NT2/D1 (cell line): ENCODE data around the gene GHITM.
"Not testable (repeated sequence)": the region's sequence is repeated elsewhere in the genome, so short reads cannot be mapped to it uniquely, and the experiment has no call there.

Source experiments
- DNase-seq: peaks from one replicate; pipeline ENCODE4 v3.0.0-alpha.2; 2011; ENCODE audit warnings: low read depth, low spot score
- H3K27me3 ChIP-seq: 2 replicates; pipeline ENCODE4 v1.6.0; 2011; ENCODE audit warnings: mild to moderate bottlenecking; ENCODE audit not compliant: insufficient read length, insufficient read depth
- H3K36me3 ChIP-seq: 2 replicates; pipeline ENCODE4 v1.6.1; 2011; ENCODE audit warnings: mild to moderate bottlenecking, low read length, mixed read lengths; ENCODE audit not compliant: insufficient read depth, insufficient read length
- H3K4me1 ChIP-seq: 2 replicates; pipeline ENCODE4 v1.5.1; 2011; ENCODE audit not compliant: insufficient read depth, insufficient read length
- H3K4me3 ChIP-seq: 2 replicates; pipeline ENCODE4 v1.5.1; 2011; ENCODE audit warnings: low read depth; ENCODE audit not compliant: insufficient read length
- H3K9ac ChIP-seq: 2 replicates; pipeline ENCODE4 v1.6.0; 2011; ENCODE audit warnings: low read depth; ENCODE audit not compliant: insufficient read length
- H3K9me3 ChIP-seq: 2 replicates; pipeline ENCODE4 v1.5.1; 2011; ENCODE audit warnings: mild to moderate bottlenecking, low read length; ENCODE audit not compliant: insufficient read depth
- SUZ12 ChIP-seq: IDR thresholded peaks from 2 replicates; pipeline ENCODE4 v1.6.1; 2011; ENCODE audit not compliant: insufficient read length, insufficient read depth; ENCODE audit errors: extremely low read depth
- YY1 ChIP-seq: IDR thresholded peaks from 2 replicates; pipeline ENCODE4 v1.6.1; 2011; ENCODE audit not compliant: insufficient read length, insufficient read depth
- ZNF274 ChIP-seq: IDR thresholded peaks from 2 replicates; pipeline ENCODE4 v1.6.1; 2011; ENCODE audit warnings: mild to moderate bottlenecking, low read depth, low read length

Gene GHITM

GRCh38 chr10:84114088-84114667 is 25.1 kb upstream of the GHITM start:
- H3K36me3 ChIP-seq: no peaks in the 10 kb centered on the region
- TF ChIP-seq ZNF274: no peak
- TF ChIP-seq SUZ12: no peak
- TF ChIP-seq YY1: no peak
- no peak for DNase-seq
- no peak overlapping the region for H3K9ac ChIP-seq
- no peaks in the 10 kb centered on the region for H3K9me3 ChIP-seq
- no peaks in the 10 kb centered on the region for H3K27me3 ChIP-seq
- H3K4me3 ChIP-seq: no peak overlapping the region
- H3K4me1 ChIP-seq: no peaks in the 10 kb centered on the region

GRCh38 chr10:84117204-84117603 is 22.1 kb upstream of the GHITM start:
- not testable (repeated sequence) for H3K9ac ChIP-seq, H3K4me3 ChIP-seq, H3K36me3 ChIP-seq, H3K4me1 ChIP-seq, H3K27me3 ChIP-seq, DNase-seq, H3K9me3 ChIP-seq

- Histone ChIP-seq H3K9ac (no peak overlapping the region), H3K4me1 (no peaks in the 10 kb centered on the region), H3K27me3 (no peaks in the 10 kb centered on the region), H3K9me3 (no peaks in the 10 kb centered on the region), H3K4me3 (no peak overlapping the region), H3K36me3 (no peaks in the 10 kb centered on the region)
- TF ChIP-seq ZNF274 (no peak), SUZ12 (no peak), YY1 (no peak)
- no peak for DNase-seq
These were observed 21.5 kb upstream of the GHITM start for GRCh38 chr10:84117686-84118394.

- TF ChIP-seq ZNF274: no peak
- TF ChIP-seq YY1: no peak
- no peak for TF ChIP-seq SUZ12
- no peak for DNase-seq
- Histone ChIP-seq H3K36me3 (no peaks in the 10 kb centered on the region), H3K27me3 (no peaks in the 10 kb centered on the region), H3K4me3 (no peak overlapping the region), H3K9me3 (no peaks in the 10 kb centered on the region), H3K9ac (no peak overlapping the region), H3K4me1 (no peaks in the 10 kb centered on the region)
These were observed 20.8 kb upstream of the GHITM start for GRCh38 chr10:84118395-84119006.

- no peak overlapping the region for H3K4me3 ChIP-seq
- TF ChIP-seq ZNF274 (no peak), SUZ12 (no peak), YY1 (no peak)
- no peak overlapping the region for H3K9ac ChIP-seq
- no peaks in the 10 kb centered on the region for H3K4me1 ChIP-seq
- H3K27me3 ChIP-seq: no peaks in the 10 kb centered on the region
- no peak for DNase-seq
- peaks cover 15% of the 10 kb centered on the region; the same call in 1 of the 2 replicates for H3K9me3 ChIP-seq
- H3K36me3 ChIP-seq: no peaks in the 10 kb centered on the region
These were observed 15.9 kb upstream of the GHITM start for GRCh38 chr10:84123362-84123761.

- not testable (repeated sequence) for DNase-seq, H3K4me1 ChIP-seq, H3K27me3 ChIP-seq, H3K9ac ChIP-seq, H3K4me3 ChIP-seq, H3K36me3 ChIP-seq
- peaks cover 15% of the 10 kb centered on the region; the same call in 1 of the 2 replicates for H3K9me3 ChIP-seq
These were observed 13.2 kb upstream of the GHITM start for GRCh38 chr10:84125910-84126784.

GRCh38 chr10:84126785-84127167 is 12.5 kb upstream of the GHITM start:
- DNase-seq: no peak
- TF ChIP-seq SUZ12 (no peak), ZNF274 (no peak), YY1 (no peak)
- no peak overlapping the region for H3K4me3 ChIP-seq
- H3K9me3 ChIP-seq: peaks cover 15% of the 10 kb centered on the region; the same call in 1 of the 2 replicates
- no peaks in the 10 kb centered on the region for H3K27me3 ChIP-seq
- no peak overlapping the region for H3K9ac ChIP-seq
- no peaks in the 10 kb centered on the region for H3K36me3 ChIP-seq
- H3K4me1 ChIP-seq: no peaks in the 10 kb centered on the region
